Cardiac muscle cell (in vitro differentiated cells and primary cell): ENCODE data around the gene DAO. TPM values are rescaled to one million over a fixed set of nuclear protein-coding genes. Genes with fewer than 3 reads are reported as not detected.
A peak's percentile ranks its signal among the peaks of the same experiment; 100 is the strongest.

Source experiments
- DNase-seq, 2 donors: peaks; one replicate each; pipeline versions ENCODE4 v3.0.0 to v3.0.0-alpha.2; 2010 to 2017; ENCODE audit warnings: low read depth in 1 of 2, low spot score in 1 of 2
- H3K27ac ChIP-seq: fragments of 200-600 bp; sonication (generic); 2 replicates; pipeline ENCODE4 v1.5.1; 2016
- H3K27me3 ChIP-seq: fragments of 200-600 bp; sonication (generic); 2 replicates; pipeline ENCODE4 v1.6.0; 2016; ENCODE audit warnings: control low read depth
- H3K36me3 ChIP-seq: fragments of 200-600 bp; sonication (generic); 2 replicates; pipeline ENCODE4 v1.5.1; 2016; ENCODE audit warnings: control low read depth
- H3K4me1 ChIP-seq: fragments of 200-600 bp; sonication (generic); 2 replicates; pipeline ENCODE4 v1.8.1; 2017; ENCODE audit warnings: low read depth, mild to moderate bottlenecking, mixed run types
- H3K4me3 ChIP-seq: fragments of 200-600 bp; sonication (generic); 2 replicates; pipeline ENCODE4 v1.5.1; 2016; ENCODE audit warnings: mild to moderate bottlenecking
- H3K9me3 ChIP-seq: fragments of 200-600 bp; sonication (generic); 2 replicates; pipeline ENCODE4 v1.5.1; 2017; ENCODE audit warnings: low read depth, mild to moderate bottlenecking, control low read depth
- CTCF ChIP-seq: IDR thresholded peaks from 2 replicates; pipeline ENCODE4 v1.5.1; 2012; ENCODE audit warnings: low read depth, mild to moderate bottlenecking, low read length
- polyA plus RNA-seq: library from polyadenylated mRNA; unstranded; fragments of >200 nt; fragmentation: Nextera tagmentation; extraction: Ambion mirVana; gene quantifications from 2 replicates; pipeline ENCODE4 v1.2.1, GENCODE V29; 2016
- total RNA-seq: library from RNA; depleted of rRNA; stranded (reverse); fragments of >200 nt; gene quantifications from 2 replicates; pipeline ENCODE4 v1.2.3, GENCODE V29; 2016

The DAO gene
- total and polyA plus RNA-seq, 2 experiments from 2014 or later = not detected

- H3K36me3 ChIP-seq = peaks cover 14% of the 10 kb centered on the region
Observed at GRCh38 chr12:108833757-108834472, 46.0 kb upstream of the DAO start.

GRCh38 chr12:108835860-108836634 lies 43.8 kb upstream of the DAO start:
- no peak for TF ChIP-seq CTCF
- DNase-seq = no peak
- peaks cover 5% of the 10 kb centered on the region for H3K36me3 ChIP-seq
- H3K9me3 ChIP-seq = no peaks in the 10 kb centered on the region
- peak overlapping the region; percentile 25 for H3K27ac ChIP-seq
- peaks cover 44% of the 10 kb centered on the region for H3K4me1 ChIP-seq
- no peaks in the 10 kb centered on the region for H3K27me3 ChIP-seq
- H3K4me3 ChIP-seq = no peak overlapping the region

More at GRCh38 chr12:108833757-108834472, 46.0 kb upstream of the DAO start:
- Histone ChIP-seq H3K9me3 (no peaks in the 10 kb centered on the region), H3K27ac (peak overlapping the region; percentile 96), H3K27me3 (no peaks in the 10 kb centered on the region), H3K4me3 (no peak overlapping the region), H3K4me1 (peaks cover 27% of the 10 kb centered on the region)
- TF ChIP-seq CTCF = no peak
- DNase-seq = peak in 1 of 2 donors; percentile 88

- no peaks in the 10 kb centered on the region for H3K27me3 ChIP-seq
- peak overlapping the region; percentile 90 for H3K27ac ChIP-seq
- no peak for DNase-seq
- H3K36me3 ChIP-seq = peaks cover 2% of the 10 kb centered on the region
- H3K4me3 ChIP-seq = no peak overlapping the region
- H3K9me3 ChIP-seq = no peaks in the 10 kb centered on the region
- H3K4me1 ChIP-seq = peaks cover 44% of the 10 kb centered on the region
- TF ChIP-seq CTCF = no peak
Observed at GRCh38 chr12:108837239-108837638, 42.7 kb upstream of the DAO start.

GRCh38 chr12:108837680-108838079 lies 42.2 kb upstream of the DAO start:
- TF ChIP-seq CTCF = no peak
- H3K9me3 ChIP-seq = no peaks in the 10 kb centered on the region
- no peak overlapping the region for H3K4me3 ChIP-seq
- H3K36me3 ChIP-seq = no peaks in the 10 kb centered on the region
- H3K27ac ChIP-seq = peak overlapping the region; percentile 90
- H3K27me3 ChIP-seq = no peaks in the 10 kb centered on the region
- DNase-seq = no peak
- H3K4me1 ChIP-seq = peaks cover 40% of the 10 kb centered on the region

GRCh38 chr12:108838194-108839017 lies 41.5 kb upstream of the DAO start:
- Histone ChIP-seq H3K4me1 (peaks cover 32% of the 10 kb centered on the region), H3K36me3 (no peaks in the 10 kb centered on the region), H3K9me3 (no peaks in the 10 kb centered on the region), H3K27me3 (no peaks in the 10 kb centered on the region), H3K27ac (peak overlapping the region; percentile 90), H3K4me3 (no peak overlapping the region)
- TF ChIP-seq CTCF = no peak
- peak; percentile 91 to 100 for DNase-seq
